GM21528 (cell line): ENCODE data around the gene CACNA1C.
"Not testable (repeated sequence)": the region's sequence is repeated elsewhere in the genome, so short reads cannot be mapped to it uniquely, and the experiment has no call there.

Source experiments
- ATAC-seq: cut with Tn5 transposase; IDR thresholded peaks from one replicate; pipeline ENCODE4 v1.9.1; 2021; ENCODE audit warnings: mild to moderate bottlenecking, moderate library complexity; ENCODE audit not compliant: unreplicated experiment, low FRiP score

Gene CACNA1C

DNA sequence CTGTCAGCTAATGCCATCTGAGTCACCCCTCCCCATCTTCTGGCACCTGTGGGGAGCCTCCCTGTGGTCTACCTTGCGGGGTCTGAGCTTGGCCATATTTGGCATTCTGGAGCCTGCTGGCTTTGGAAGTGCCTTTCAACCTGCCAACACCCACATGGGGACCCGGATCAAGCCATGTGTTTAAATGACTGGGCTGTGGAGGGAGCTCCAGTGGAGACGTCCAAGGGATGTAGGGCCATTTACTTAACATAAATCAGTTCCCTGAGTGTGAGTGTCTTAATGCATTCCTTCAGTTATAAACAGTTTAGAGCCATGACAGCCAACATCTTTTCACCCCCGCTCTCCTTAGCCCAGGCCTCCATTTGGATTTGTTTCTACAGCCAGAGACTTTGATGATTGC lies 22.0 kb downstream of the CACNA1C start:
- no peak for ATAC-seq

GRCh38 chr12:2075508-2076195 lies 22.9 kb downstream of the CACNA1C start:
- no peak for ATAC-seq

- no peak for ATAC-seq
Observed at GRCh38 chr12:2076196-2076570, 23.4 kb downstream of the CACNA1C start.

DNA sequence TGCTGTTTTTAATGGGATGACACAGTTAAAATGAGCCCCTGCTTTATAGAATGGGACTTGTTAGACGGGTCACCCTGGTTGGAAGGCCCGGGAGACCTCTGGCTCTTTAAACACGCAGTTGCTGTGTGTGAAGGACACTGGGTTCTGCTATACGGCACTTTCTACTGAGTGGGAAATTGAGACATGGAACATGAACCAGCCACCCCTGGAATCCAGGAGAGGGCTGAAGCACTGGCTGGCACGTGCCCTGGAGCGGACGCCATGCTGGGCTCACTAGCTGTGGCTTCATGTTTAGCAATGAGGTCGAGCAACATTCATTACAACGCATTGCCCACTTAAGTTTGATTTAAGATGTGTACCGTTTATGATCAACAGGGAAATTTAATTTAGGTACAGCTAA lies 23.9 kb downstream of the CACNA1C start:
- no peak for ATAC-seq

DNA sequence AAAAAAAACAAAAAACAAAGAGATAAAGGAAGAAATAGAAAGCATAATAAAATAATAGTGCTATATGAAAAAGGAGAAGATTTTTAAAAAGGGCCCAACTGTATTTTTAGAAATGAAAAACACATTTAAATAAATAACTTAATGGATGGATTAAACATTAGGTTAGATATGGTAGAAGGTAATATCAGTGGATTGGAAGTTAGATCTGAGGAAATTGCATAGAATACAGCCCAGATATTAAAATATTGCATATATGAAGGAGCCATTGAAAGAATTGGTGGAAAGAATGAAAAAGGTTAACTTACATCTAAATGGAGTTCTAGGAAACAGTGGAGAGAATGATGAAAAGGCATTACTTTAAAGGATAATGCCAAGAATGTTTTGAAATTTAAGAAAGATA lies 27.8 kb downstream of the CACNA1C start:
- ATAC-seq = no peak

GRCh38 chr12:2082321-2082720 lies 29.5 kb downstream of the CACNA1C start:
- ATAC-seq = no peak

- no peak for ATAC-seq
Observed at GRCh38 chr12:2083008-2083407, 30.2 kb downstream of the CACNA1C start.

GRCh38 chr12:2083561-2083960 lies 30.8 kb downstream of the CACNA1C start:
- ATAC-seq = no peak

- ATAC-seq = no peak
Observed at GRCh38 chr12:2084553-2085296, 31.9 kb downstream of the CACNA1C start.

GRCh38 chr12:2092354-2092753 lies 39.6 kb downstream of the CACNA1C start:
- no peak for ATAC-seq

DNA sequence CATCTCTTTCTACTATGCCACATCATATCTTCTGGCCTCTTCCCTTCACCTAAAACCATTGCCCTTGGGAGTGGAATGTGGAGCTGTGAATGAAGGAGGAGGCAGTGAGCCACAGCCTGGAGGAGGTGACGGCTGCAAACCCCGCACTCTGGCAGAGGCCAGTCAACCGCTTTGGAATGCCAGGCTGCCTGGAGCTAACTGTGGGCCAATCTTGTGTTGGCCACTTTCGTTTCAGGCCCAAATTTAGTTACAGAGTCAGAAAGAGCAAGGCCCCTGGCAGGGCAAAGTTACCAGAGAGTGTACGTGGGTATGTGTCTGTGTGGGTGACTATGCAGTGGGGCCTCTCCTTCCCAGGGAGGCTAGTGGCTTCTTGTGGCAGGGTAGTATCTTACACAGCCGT lies 40.1 kb downstream of the CACNA1C start:
- no peak for ATAC-seq

- no peak for ATAC-seq
Observed at GRCh38 chr12:2094597-2094996, 41.8 kb downstream of the CACNA1C start.

DNA sequence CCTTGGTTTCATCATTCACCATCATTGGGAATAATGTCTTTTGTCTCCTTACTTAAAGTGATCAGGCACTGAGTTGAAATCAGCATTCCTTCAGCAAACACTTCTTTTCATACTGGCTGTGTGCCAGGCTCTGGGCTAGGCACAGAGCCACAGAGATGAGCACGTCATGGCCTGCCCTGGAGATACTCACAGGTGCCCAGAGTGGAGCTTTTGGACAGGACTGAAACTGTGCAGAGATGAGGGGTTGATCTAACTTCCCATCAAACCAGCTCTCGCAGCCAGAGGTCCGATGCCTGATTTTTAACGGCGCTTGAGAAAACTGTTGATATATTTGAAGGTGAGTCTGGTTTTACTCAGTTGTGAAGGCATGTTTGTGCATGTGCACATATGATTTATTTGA lies 43.1 kb downstream of the CACNA1C start:
- ATAC-seq = no peak

DNA sequence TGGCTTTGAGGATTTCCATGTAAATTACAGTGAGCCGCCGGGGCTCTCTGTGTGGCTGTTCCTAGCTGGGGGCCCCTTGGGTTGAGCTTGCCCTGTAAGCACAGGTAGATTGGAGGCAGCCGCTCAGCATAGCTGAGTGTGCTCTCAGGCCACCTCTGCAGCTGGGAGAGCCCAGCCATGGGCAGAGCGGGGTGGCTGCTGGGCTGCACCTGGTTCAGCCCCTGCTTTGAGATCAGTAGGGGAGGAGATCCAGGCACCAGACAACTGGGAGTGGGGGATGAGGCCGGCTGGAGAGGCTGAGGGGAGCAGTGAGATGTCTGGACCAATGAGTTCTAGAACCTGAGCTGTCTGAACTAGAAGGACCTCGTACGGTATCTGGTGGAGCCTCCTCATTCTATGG lies 44.8 kb downstream of the CACNA1C start:
- no peak for ATAC-seq

DNA sequence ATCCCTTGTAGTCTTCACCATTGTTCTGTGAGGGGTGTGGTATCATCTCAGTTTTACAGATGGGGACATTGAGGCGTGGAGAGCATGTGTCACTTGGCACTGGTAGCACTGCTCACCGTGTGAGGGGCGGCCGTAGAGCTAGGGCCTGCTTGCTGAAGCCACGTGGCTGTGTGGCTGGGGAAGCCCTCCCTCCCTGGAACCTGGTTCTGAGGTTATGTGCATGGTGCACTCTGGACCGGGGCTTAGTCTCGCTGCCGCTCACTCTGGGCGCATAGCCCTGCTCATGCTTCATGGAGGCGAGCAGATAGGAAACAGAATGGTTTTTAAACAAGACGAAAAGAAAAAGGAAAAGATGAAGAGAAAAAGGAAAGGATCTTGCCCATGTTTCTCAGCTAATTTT lies 46.1 kb downstream of the CACNA1C start:
- ATAC-seq = no peak

DNA sequence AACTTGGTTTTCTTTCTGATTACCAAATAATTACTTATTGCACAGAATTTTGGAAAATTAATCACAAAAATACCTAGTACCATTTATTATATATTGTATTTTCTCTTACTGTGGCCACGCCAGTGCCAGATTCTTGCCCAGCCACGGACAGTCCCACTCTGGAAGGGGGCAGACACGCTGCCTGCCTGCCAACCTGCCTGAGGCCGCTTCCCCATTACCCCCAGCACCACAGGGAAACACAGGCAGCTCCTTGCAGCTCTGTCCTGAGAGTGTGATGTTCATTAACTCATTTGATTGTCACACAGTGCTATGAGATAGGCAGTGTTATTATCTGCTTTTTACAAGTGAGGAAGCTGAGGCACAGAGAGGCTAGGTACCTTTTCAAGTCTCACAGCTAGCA lies 46.8 kb downstream of the CACNA1C start:
- no peak for ATAC-seq

- no peak for ATAC-seq
Observed at GRCh38 chr12:2101359-2101758, 48.6 kb downstream of the CACNA1C start.

GRCh38 chr12:2101771-2102170 lies 49.0 kb downstream of the CACNA1C start:
- ATAC-seq = no peak

- ATAC-seq = not testable (repeated sequence)
Observed at GRCh38 chr12:2102736-2103135, 49.9 kb downstream of the CACNA1C start.

GRCh38 chr12:2105387-2105786 lies 52.6 kb downstream of the CACNA1C start:
- ATAC-seq = not testable (repeated sequence)

GRCh38 chr12:2108166-2108565 lies 55.4 kb downstream of the CACNA1C start:
- no peak for ATAC-seq

DNA sequence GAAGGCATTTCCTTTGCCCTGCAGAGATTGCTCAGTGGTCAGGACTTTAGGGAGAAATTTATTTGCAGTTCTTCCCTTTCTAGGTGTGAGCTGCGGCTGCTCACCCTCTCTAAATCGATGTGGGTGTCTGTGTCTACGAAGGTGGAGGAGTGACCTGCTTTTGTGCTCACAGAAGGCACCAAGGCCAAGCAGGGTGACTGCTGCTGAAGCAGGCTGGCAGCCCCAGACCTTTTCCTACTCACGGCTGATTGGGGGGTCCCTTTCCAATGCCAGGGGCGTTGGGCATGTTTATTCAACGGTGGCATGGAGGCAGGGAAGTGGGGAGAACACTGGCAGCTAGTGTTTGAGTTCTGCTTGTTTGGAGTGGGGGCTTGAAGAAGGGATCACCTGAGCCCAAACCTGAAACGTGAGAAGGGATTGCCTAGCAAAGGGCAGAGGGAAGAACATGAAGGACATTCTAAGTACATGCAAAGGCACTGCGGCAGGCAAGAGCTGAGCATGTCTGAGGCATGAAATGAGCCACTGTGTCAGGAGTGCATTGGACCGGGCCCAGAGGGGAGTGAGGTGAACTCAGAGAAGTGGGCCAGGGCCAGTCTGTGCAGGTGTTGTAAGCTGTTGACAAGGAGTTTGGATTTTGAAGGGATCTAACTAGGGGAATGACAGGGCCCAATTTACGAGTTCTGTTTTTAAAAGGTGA lies 56.3 kb downstream of the CACNA1C start:
- ATAC-seq = no peak
